ENCODE data around the gene NPB.

DNA sequence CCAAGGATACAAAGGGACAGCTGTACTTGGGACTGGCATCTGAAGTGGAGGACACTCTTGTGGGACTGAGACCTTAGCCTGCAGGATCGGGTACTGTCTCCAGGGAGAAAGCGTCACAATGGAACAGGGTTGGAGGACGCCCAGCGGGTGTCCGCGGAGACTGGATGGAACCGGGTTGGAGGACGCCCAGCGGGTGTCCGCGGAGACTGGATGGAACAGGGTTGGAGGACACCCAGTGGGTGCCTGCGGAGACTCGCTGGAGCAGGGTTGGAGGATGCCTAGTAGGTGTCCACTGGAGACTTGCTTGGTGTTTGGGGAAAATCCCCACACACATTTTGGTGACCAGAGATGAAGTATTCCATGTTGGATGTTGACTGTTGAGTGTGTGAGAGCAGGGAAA lies 45.2 kb downstream of the NPB start, which contains the start of gene MYADML2:
- TF ChIP-seq, protein P1, sequence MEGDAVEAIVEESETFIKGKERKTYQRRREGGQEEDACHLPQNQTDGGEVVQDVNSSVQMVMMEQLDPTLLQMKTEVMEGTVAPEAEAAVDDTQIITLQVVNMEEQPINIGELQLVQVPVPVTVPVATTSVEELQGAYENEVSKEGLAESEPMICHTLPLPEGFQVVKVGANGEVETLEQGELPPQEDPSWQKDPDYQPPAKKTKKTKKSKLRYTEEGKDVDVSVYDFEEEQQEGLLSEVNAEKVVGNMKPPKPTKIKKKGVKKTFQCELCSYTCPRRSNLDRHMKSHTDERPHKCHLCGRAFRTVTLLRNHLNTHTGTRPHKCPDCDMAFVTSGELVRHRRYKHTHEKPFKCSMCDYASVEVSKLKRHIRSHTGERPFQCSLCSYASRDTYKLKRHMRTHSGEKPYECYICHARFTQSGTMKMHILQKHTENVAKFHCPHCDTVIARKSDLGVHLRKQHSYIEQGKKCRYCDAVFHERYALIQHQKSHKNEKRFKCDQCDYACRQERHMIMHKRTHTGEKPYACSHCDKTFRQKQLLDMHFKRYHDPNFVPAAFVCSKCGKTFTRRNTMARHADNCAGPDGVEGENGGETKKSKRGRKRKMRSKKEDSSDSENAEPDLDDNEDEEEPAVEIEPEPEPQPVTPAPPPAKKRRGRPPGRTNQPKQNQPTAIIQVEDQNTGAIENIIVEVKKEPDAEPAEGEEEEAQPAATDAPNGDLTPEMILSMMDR (IDR thresholded peaks at IDR 0.05; ENCODE audit: low read length): no peak
- TF ChIP-seq EZH2 (optimal IDR thresholded peaks at IDR 0.05; ENCODE audit: low read depth, low read length) (no peak), EZH2phosphoT487 (IDR thresholded peaks at IDR 0.05; ENCODE audit: low read length) (no peak)
